H9 (cell line): ENCODE data around the gene YEATS4. TPM values are rescaled to one million over a fixed set of nuclear protein-coding genes. Genes with fewer than 3 reads are reported as not detected.

Experiments
- DNase-seq: peaks from one replicate; pipeline ENCODE4 v3.0.0-alpha.2; 2017
- H2AFZ ChIP-seq: one replicate; pipeline ENCODE4 v1.6.1; 2013; ENCODE audit warnings: mild to moderate bottlenecking, low read length, control low read depth, moderate library complexity
- H2AK5ac ChIP-seq: 2 replicates; pipeline ENCODE4 v1.6.1; 2013; ENCODE audit warnings: low read length, control low read depth, mixed read lengths; ENCODE audit not compliant: insufficient read length
- H2BK120ac ChIP-seq: one replicate; pipeline ENCODE4 v1.6.1; 2013; ENCODE audit warnings: low read depth, mild to moderate bottlenecking, low read length, control low read depth, inconsistent platforms; ENCODE audit not compliant: poor library complexity, severe bottlenecking
- H2BK12ac ChIP-seq: 2 replicates; pipeline ENCODE4 v1.6.1; 2013; ENCODE audit warnings: low read length, control low read depth, mixed read lengths, low read depth; ENCODE audit not compliant: insufficient read length
- H2BK15ac ChIP-seq: 2 replicates; pipeline ENCODE4 v1.6.1; 2013; ENCODE audit warnings: low read depth, low read length, control low read depth
- H2BK20ac ChIP-seq: one replicate; pipeline ENCODE4 v1.6.1; 2013; ENCODE audit warnings: low read depth, mild to moderate bottlenecking, low read length, control low read depth, inconsistent platforms; ENCODE audit not compliant: poor library complexity, severe bottlenecking
- H2BK5ac ChIP-seq: 2 replicates; pipeline ENCODE4 v1.6.1; 2013; ENCODE audit warnings: low read length, control low read depth, mixed read lengths; ENCODE audit not compliant: insufficient read length
- H3K14ac ChIP-seq: 2 replicates; pipeline ENCODE4 v1.6.1; 2013; ENCODE audit warnings: low read length, control low read depth; ENCODE audit not compliant: insufficient read depth
- H3K18ac ChIP-seq: 2 replicates; pipeline ENCODE4 v1.6.1; 2013; ENCODE audit warnings: low read depth, mild to moderate bottlenecking, mixed read lengths, low read length, control low read depth; ENCODE audit not compliant: insufficient read length
- H3K23ac ChIP-seq: 2 replicates; pipeline ENCODE4 v1.6.1; 2013; ENCODE audit warnings: low read length, control low read depth, mixed read lengths, low read depth; ENCODE audit not compliant: insufficient read length
- H3K23me2 ChIP-seq: 2 replicates; pipeline ENCODE4 v1.6.1; 2013; ENCODE audit warnings: low read depth, mild to moderate bottlenecking, mixed read lengths, low read length, control low read depth; ENCODE audit not compliant: insufficient read length, poor library complexity, severe bottlenecking
- H3K27ac ChIP-seq: 2 replicates; pipeline ENCODE4 v1.5.1; 2013; ENCODE audit warnings: low read length, control low read depth, mixed read lengths, low read depth; ENCODE audit not compliant: insufficient read length
- H3K27me3 ChIP-seq: 2 replicates; pipeline ENCODE4 v1.6.1; 2013; ENCODE audit warnings: low read length, control low read depth, inconsistent platforms; ENCODE audit not compliant: insufficient read depth
- H3K4ac ChIP-seq: 2 replicates; pipeline ENCODE4 v1.6.1; 2013; ENCODE audit warnings: low read depth, mild to moderate bottlenecking, control low read depth, inconsistent platforms, low read length, moderate library complexity
- H3K4me1 ChIP-seq: 2 replicates; pipeline ENCODE4 v1.6.1; 2013; ENCODE audit warnings: low read length, control low read depth, inconsistent platforms; ENCODE audit not compliant: insufficient read depth
- H3K4me2 ChIP-seq: 2 replicates; pipeline ENCODE4 v1.6.1; 2013; ENCODE audit warnings: low read length, control low read depth, mixed read lengths; ENCODE audit not compliant: insufficient read length, insufficient read depth
- H3K56ac ChIP-seq: 2 replicates; pipeline ENCODE4 v1.6.1; 2013; ENCODE audit warnings: low read depth, mild to moderate bottlenecking, mixed read lengths, low read length, control low read depth; ENCODE audit not compliant: insufficient read length
- H3K79me1 ChIP-seq: 2 replicates; pipeline ENCODE4 v1.6.1; 2013; ENCODE audit warnings: low read depth, mild to moderate bottlenecking, moderate library complexity, low read length, control low read depth, inconsistent platforms; ENCODE audit not compliant: insufficient read depth, poor library complexity, severe bottlenecking
- H3K79me2 ChIP-seq: 2 replicates; pipeline ENCODE4 v1.6.1; 2013; ENCODE audit warnings: low read length, control low read depth, inconsistent platforms; ENCODE audit not compliant: insufficient read depth
- H3K9ac ChIP-seq: 2 replicates; pipeline ENCODE4 v1.6.1; 2013; ENCODE audit warnings: low read length, control low read depth, mixed read lengths; ENCODE audit not compliant: insufficient read length; ENCODE audit errors: extremely low read depth
- H3K9me3 ChIP-seq: one replicate; pipeline ENCODE4 v1.6.1; 2013; ENCODE audit warnings: low read depth, low read length, inconsistent platforms; ENCODE audit not compliant: control insufficient read depth
- H3T11ph ChIP-seq: one replicate; pipeline ENCODE4 v1.6.1; 2013; ENCODE audit warnings: mild to moderate bottlenecking, low read length, control low read depth, inconsistent platforms
- H4K20me1 ChIP-seq: one replicate; pipeline ENCODE4 v1.6.1; 2013; ENCODE audit not compliant: control insufficient read depth, insufficient read length, insufficient read depth
- H4K5ac ChIP-seq: 2 replicates; pipeline ENCODE4 v1.6.1; 2013; ENCODE audit warnings: low read depth, mild to moderate bottlenecking, mixed read lengths, low read length, control low read depth; ENCODE audit not compliant: insufficient read length
- H4K8ac ChIP-seq: replicated peaks from 2 replicates; pipeline ENCODE4 v1.6.1; 2013; ENCODE audit warnings: low read length, control low read depth, mixed read lengths, low read depth; ENCODE audit not compliant: insufficient read length
- H4K91ac ChIP-seq: 2 replicates; pipeline ENCODE4 v1.6.1; 2013; ENCODE audit warnings: low read depth, mild to moderate bottlenecking, moderate library complexity, mixed read lengths, low read length, control low read depth; ENCODE audit not compliant: insufficient read length
- H3K27ac Mint-ChIP-seq, 3 experiments: 2 replicates in 2 of 3; 3 replicates in 1 of 3; pipeline ENCODE4 v1.8.0; 2020 to 2021; ENCODE audit warnings: mixed read lengths in 3 of 3, mild to moderate bottlenecking in 1 of 3, moderate library complexity in 1 of 3
- H3K27me3 Mint-ChIP-seq: 2 replicates; pipeline ENCODE4 v1.8.0; 2021; ENCODE audit warnings: low read depth, mild to moderate bottlenecking, moderate library complexity, mixed read lengths
- H3K36me3 Mint-ChIP-seq, 3 experiments: 2 replicates in 2 of 3; 3 replicates in 1 of 3; pipeline ENCODE4 v1.8.0; 2020 to 2021; ENCODE audit warnings: low read depth in 3 of 3, mixed read lengths in 3 of 3; ENCODE audit not compliant: insufficient read depth in 1 of 3
- H3K4me1 Mint-ChIP-seq, 2 experiments: 2 replicates each; pipeline ENCODE4 v1.8.0; 2020; ENCODE audit warnings: mixed read lengths in 2 of 2
- H3K4me3 Mint-ChIP-seq, 2 experiments: 2 replicates in 1 of 2; 3 replicates in 1 of 2; pipeline ENCODE4 v1.8.0; 2020 to 2021; ENCODE audit warnings: mild to moderate bottlenecking in 2 of 2, mixed read lengths in 2 of 2, moderate library complexity in 1 of 2
- H3K9me3 Mint-ChIP-seq, 2 experiments: 2 replicates in 1 of 2; 3 replicates in 1 of 2; pipeline ENCODE4 v1.8.0; 2020; ENCODE audit warnings: mild to moderate bottlenecking in 2 of 2, mixed read lengths in 2 of 2, moderate library complexity in 1 of 2
- CTCF ChIP-seq: fragments of 200-600 bp; sonication (generic); conservative IDR thresholded peaks from 3 replicates; pipeline ENCODE4 v1.8.0; 2021; ENCODE audit warnings: antibody characterized with exemption, mild to moderate bottlenecking
- WGBS: extraction: QIAGEN DNeasy Blood & Tissue Kit; methylation state at CpG from one replicate; pipeline ENCODE4 v1.1.7; 2013; ENCODE audit warnings: missing lambda C conversion rate, low lambda C conversion rate, mixed read lengths; ENCODE audit not compliant: insufficient read length; ENCODE audit errors: extremely low coverage; 5-methylcytosine and 5-hydroxymethylcytosine counted together
- total RNA-seq: library from RNA; stranded (reverse); gene quantifications from 2 replicates; pipeline ENCODE4 v1.2.1, GENCODE V29; 2021

Gene YEATS4
- total RNA-seq, 1 experiment from 2014 or later: 35.6 TPM

- Histone ChIP-seq H2BK15ac (no peak overlapping the region), H3K4me2 (no peak overlapping the region), H2AFZ (peak overlapping the region; percentile 63), H3K9ac (no peak overlapping the region), H2AK5ac (no peak overlapping the region), H3K23ac (no peak overlapping the region), H3K56ac (no peak overlapping the region), H3K27ac (no peak overlapping the region), H2BK20ac (no peak overlapping the region), H4K8ac (no peak overlapping the region), H3T11ph (no peak overlapping the region), H4K20me1 (no peaks in the 10 kb centered on the region), H3K4ac (no peak overlapping the region), H2BK120ac (no peak overlapping the region), H3K18ac (no peak overlapping the region), H3K79me2 (no peaks in the 10 kb centered on the region), H2BK5ac (no peak overlapping the region), H3K23me2 (peaks cover 4% of the 10 kb centered on the region), H2BK12ac (no peak overlapping the region), H3K79me1 (no peaks in the 10 kb centered on the region), H3K14ac (no peak overlapping the region), H3K4me1 (peaks cover 12% of the 10 kb centered on the region; the same call in 1 of the 2 replicates), H3K27me3 (no peaks in the 10 kb centered on the region), H4K91ac (no peak overlapping the region), H3K9me3 (no peaks in the 10 kb centered on the region), H4K5ac (no peak overlapping the region)
- no peaks in the 10 kb centered on the region for H3K9me3 Mint-ChIP-seq
- H3K27ac Mint-ChIP-seq: peak overlapping the region in 1 of 3 experiments; percentile 16; a peak in 3 of 7 replicates
- WGBS: no CpG with 5 or more reads among the region's 8 CpGs
- peaks cover 51 to 54% of the 10 kb centered on the region in 2 experiments for H3K4me1 Mint-ChIP-seq
- no peak for TF ChIP-seq CTCF
- DNase-seq: no peak
- H3K36me3 Mint-ChIP-seq: no peaks in the 10 kb centered on the region
- H3K4me3 Mint-ChIP-seq: peak overlapping the region in 1 of 2 experiments; percentile 13; a peak in 1 of 5 replicates
- no peaks in the 10 kb centered on the region for H3K27me3 Mint-ChIP-seq
Observed at GRCh38 chr12:69329669-69330428, 29.7 kb upstream of the YEATS4 start.
